NOMO-1 treated with DMSO at 0.1 percent for 48 hours (cell line): ENCODE measurements around the gene FOXB1.
A peak's percentile ranks its signal among the peaks of the same experiment; 100 is the strongest.

Experiments
- DNase-seq: peaks from one replicate; lab custom pipeline; 2025; ENCODE audit not compliant: unreplicated experiment; lab: John Stamatoyannopoulos, UW

FOXB1 gene

DNA sequence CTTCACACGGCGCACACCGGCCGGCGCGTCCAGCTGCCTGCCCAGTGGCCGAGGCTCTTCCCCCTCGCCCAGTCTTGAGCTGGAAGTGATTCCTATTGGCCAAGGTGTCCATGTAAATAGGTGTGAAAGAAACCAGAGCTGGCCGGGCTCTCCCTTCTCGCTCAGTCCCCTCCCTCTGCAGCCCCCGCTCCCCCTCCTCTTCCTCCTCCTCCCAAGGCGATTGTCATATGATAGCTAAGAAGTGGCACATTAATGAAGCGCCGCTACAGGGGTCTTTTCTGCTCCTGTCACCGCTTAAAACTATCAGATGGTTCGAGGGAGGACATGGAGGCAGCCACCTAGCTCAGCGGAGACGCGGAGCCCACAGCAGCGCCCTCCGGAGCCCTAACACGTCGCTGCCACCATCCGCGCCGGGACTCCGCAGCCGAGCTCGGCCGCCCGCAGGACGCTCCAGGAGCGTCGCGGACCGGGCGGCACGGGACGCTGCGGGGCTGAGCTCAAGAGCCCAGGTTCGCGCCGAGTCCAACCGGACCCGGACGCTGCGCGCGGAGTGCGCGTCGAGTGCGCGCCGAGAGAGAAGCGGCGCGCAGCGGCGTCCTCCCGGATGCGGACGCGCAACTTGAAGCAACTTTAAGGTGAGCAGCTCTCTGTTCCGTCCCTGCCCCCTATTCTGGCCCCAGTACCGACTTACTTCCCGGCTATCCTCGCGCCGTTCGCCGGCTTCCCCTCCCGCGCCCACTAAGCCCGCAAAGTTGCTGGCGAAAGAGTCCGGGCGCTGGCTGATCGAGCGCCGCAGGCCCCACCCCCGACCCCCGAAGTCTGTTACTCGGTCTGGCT, at the start of gene FOXB1:
Gene FOXB1 (plus strand): TSS at position 303 of the 837 bp plus-strand sequence. CDS start 653 bp downstream, outside the sequence.
- DNase-seq, result no peak

DNA sequence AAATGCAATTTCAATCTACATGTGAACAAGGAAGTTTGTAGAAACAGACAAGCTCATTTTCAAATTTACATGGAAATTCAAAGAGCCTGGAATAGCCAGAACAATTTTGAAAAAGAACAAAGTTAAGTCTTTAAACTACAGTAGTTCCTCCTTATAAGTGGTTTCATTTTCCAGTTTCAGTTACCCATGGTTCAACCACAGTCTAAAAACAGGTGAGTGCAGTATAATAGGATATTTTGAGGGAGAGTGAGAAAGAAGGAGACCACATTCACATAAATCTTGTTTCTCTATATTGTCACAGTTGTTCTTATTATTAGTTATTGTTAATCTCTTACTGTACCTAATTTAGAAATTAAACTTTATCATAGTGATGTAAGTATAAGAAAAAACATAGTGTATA, 45.8 kb upstream of the FOXB1 start:
- no peak for DNase-seq

DNA sequence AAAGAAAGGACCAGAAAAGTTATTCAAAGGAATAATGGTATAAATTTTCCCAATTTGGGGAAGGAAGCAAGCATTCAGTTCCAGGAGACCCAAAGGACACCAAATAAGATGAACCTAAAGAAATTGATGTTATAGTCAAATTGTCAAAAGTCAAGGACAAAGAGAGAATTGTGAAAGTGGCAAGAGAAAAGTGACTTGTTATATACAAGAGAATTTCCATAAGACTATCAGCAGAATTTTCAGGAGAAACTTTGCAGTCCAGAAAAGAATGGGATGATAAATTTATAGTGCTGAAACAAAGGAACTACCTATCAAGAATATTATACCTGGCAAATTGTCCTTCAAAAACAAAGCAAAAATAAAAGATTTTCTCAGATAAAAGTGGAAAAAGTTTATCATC, 43.8 kb upstream of the FOXB1 start:
- no peak for DNase-seq

DNA sequence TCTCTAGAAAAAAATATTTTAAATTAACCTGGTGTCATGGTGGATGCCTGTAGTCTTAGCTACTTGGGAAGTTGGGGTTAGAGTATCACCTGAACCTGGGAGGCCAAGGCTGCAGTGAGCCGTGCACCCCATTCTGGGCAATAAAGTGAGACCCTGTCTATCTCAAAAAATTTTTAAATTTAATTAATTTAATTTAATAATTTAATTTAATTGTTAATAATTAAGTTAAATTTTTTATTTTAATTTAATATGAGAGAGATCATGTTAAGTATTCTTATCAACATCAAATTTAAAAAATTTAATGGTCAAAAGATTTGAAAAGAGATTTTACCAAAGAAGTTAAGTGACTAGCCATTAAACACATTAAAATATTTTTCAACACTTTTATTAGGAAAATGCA, 40.8 kb upstream of the FOXB1 start:
- DNase-seq, result no peak

DNA sequence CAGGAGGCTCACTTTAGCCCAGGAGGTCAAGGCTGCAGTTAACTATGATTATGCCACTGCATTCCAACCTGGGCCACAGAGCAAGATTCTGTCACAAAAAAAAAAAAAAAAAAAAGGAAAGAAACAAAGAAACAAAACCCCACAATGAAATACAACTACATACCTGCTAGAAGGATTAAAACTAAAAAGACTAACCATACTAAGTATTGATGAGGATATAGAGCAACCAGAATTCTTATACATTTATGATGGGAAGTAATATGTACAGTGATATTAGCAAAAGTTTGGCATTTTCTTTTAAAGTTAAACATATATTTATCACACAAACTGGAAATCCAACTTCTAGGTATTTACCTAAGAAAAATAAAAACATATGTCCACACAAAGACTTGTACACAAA, 40.2 kb upstream of the FOXB1 start:
- DNase-seq, result no peak

DNA sequence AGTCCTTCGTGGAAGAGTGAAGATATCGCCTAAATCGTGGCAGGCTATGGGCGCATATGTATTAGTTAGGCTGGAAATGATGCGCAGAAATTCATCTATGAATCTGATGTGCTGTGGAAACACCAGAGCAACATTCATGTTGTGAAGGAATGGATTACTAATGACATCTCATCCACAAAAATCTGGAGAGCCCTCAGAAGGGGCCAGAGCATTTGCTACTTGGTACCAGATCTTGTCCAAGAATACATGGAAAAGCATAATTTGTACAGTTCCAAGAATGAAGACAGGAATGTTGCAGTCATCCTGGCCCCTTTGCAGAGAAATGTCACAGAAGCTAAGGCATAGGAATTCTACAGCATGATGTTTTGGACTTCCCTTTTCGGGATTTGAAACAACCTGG, 38.4 kb upstream of the FOXB1 start:
- DNase-seq, result no peak

DNA sequence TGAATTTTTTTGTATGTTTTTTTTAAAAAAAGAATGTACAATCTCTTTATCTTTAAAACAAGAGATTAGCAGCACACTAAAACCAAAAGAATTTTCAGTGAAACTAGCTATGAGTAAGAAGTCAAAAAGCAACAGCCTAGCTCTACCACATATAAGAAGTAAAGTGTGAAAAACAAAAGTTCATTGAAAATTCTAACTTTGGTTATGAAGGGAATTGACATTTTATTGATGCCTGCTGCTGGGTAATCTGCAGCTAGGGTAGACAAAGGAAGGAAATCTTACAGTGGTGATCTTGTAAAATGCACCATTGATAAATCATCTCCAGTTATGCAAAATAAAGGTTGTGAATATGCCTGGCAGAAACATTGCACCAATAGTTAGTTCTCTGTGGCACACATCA, 37.8 kb upstream of the FOXB1 start:
- no peak for DNase-seq

DNA sequence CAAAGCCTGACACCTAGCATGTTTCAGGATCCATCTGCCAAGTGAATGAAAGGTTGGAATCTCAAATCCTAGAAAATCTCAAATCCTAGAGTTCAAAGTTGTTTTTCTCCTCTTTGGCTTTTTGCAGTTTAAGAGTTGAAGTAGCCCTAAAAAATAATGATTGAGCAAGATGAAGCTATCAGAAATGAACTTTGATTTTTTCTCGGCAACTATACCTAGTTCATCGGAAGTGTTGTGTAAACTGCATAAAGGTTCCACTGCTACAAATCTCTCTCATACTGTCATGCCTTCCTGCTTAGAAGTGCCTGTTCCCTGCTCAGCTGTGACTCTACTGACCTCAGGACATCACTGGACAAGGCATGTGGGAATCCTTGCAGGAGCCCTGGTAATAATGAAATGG, 35.8 kb upstream of the FOXB1 start:
- no peak for DNase-seq

DNA sequence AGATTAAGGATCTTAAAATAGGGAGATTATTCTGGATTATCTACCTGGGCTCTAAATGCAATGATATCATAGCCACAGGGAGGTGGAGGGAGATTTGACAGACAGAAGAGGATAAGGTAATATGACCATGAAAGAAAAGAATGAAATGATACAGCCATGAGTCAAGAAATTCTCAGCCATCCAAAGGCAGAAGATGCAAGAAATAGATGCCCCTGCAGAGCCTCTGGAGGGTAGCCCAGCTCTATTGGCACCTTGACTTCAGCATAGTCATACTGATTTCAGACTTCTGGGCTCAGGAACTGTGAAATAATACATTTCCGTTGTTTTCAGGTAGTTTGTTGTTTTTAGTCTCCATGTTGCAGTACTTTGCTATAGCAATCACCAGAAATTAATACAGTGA, 31.9 kb upstream of the FOXB1 start:
- DNase-seq, result no peak

DNA sequence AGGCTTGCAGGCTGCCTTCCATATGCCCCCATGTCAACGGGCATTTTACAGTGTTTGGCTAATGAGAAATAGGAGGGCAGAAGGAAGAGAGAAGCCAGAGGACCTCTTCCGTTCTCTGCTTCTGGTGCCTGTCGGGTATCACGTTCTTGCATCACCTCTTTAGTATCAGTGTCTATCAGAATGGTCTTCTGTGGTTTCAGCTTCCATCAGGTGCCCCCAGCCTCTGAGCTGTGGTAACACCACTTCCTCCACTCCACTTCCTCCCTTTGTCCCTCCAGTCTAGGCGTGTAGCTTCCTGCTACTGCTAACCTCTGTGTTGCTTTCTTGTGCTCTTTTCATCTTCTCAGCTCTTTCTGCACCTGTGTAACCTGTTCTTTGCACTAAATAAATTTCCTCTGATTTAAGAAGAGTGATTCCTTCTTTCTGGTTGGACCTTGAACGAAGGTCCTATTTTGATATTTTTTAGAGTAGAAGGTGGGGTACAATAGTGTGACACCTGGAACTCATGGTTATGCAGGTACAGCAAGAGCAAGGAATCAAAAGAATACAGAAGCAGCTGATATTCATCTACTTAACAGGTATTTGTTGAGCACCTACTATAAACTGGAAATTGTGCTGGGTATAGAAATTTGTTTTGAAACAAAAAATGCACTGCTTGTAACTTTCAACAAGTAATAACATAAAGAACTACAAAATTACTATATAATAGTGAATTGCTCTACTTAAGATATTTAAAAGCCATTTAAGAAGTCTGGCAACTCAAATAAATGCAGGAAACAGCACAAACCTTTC, 27.4 kb upstream of the FOXB1 start:
- peak; percentile 96 for DNase-seq

DNA sequence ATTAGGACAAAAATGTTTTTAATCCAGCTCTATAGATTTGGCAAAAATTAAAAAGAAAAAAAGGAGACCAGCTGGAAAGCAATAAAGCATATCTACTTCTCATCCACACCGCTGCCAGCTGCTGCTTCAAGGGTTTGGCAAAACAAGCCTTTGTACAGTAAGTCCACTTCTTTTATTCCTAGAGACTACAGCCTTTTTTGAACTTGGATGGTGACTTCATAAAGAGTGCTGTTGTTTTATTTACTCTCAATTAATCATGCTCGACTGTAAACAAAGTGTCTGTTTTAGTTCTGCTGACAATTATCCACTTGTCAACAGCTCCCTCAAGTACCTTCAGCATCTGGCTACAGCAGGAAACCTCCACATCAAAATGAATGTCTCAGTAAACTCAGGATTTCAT, 12.3 kb upstream of the FOXB1 start:
- no peak for DNase-seq

DNA sequence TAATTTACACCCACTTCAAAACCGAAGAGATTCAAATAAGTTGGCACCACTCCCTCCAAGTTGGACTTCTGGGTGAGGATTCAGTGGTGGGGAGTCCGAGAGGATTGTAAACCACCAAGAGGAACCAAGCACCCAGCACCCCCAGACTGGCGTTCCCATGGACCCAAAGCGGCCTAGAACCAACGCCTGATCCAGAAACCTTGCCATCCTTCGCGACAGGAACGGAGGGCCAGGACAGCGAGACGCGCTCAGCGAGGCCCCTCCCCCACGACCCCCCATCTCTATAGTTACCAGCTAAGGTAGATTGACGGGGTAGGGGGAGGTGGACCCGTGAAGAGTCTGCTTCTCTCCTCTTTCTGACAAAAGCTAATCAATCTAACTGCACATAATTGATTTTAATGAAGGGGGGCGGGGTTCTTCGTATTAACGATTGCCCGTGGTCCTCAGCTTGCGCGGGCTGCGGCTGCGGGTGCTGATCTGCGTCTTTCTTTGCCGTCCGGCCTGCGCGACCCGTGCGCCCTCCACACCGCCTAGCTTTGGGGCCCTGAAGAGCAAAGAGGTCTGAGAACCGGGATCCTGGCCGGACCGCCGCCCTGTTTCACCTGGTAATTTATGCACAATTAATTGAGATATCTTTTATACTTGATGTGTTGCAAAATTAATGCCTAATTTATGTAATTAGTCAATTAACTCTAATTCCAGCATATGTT, 10.9 kb upstream of the FOXB1 start:
- DNase-seq, result no peak

DNA sequence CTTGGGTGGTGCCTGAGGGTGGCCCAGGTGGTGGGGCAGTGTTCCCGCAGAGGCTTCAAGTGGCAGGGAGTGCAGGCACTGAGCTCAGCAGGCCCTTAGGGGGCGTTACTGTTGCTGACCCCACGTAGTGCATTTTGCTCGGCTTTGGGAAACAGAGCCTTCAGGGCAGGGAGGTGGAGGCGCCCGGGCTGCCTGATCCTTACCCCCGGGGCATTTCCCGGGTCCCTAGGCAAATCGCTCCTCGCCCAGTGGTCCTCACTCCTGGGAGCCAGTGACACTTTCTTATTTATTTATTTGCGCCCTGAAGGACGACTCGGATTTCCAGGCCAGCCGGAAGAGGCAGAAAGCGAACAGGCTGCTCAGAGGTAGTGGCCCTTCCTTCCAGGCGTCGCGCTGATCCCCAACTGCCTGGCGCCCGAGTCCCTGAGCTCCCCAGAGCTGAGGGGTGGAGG, 10.1 kb upstream of the FOXB1 start:
- DNase-seq, result no peak

DNA sequence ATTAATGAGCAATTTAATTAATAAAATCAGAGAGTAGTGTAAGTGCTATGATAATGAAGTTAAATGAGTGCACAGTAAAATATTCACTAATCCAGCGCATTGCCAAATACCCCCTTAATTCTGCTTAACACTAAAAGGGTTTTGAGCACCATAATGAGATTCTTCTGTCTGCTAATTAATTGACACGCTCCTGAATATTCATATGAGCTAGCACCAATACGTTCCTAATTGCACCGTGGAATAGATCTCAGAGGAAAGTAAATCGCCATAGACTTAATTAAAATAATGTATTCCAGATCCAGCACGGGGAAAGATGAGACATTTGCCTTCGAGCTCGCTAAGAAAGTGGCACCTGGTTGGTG, 9.6 kb upstream of the FOXB1 start:
- DNase-seq, result no peak

DNA sequence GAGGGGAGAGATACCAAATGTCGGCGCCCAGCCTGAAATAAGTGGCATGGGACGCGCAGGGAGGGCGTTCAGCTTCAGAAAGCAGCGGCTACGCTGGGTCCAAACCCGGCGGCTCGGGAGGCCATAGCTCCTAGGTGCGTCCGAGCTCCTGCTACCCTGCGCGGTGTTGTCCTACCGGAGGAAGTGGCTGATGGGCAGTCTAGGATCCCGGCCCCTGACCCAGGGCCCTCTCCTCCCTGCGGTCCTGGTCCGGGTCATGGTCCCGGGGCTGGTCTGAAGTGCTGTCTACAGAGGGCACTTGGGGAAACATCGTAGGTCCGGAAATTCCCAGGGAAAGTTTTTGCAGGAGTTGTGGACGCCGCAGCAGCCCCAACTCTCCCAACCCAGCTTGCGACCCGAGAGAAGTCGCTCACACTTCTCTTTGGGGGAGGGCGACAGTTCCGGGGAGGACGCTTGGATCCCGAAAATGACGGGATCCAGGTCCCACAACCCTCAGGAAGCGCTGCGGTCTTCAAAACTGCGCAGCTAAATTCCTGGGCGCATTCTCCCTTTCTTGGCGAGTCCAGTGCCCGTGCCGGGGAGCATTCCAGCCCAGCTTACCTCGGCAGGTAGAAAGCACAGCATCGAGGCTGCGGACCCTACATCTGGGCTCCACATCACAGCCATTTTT, 9.1 kb upstream of the FOXB1 start:
- DNase-seq, result no peak

DNA sequence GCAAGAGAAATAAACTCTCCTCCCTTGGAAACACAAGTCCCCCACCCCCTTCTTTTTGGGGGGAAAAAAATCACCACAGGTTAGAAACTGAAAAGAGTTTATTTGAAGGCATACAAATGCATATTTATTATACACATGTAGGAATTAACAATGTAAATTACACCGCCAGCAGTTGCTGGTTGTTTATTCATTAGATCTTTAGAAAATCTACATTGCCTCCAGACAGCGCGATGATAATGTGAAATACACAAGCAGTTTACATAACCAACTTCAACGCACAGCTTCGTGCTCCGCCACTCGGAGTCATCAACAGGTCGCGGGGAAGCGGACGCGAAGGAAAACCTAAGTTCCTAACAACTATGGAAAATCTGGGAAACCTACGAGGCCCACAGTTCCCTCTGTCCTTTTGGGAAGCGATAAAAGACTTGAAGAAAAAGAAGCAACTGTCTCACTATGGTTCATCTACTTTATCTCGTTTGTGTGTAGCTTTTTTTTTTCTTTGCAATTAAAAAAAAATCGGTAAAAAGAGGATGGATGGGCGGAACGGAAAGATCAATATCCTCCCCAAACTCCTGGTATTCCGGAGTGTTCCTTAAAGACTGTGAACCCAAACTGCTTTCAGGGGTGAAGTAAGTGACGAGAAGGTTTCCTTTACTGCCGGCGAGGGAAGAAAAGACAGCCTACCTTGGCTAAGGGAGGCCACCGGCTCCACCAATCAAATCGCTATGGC, 8.4 kb upstream of the FOXB1 start:
- DNase-seq, result no peak

DNA sequence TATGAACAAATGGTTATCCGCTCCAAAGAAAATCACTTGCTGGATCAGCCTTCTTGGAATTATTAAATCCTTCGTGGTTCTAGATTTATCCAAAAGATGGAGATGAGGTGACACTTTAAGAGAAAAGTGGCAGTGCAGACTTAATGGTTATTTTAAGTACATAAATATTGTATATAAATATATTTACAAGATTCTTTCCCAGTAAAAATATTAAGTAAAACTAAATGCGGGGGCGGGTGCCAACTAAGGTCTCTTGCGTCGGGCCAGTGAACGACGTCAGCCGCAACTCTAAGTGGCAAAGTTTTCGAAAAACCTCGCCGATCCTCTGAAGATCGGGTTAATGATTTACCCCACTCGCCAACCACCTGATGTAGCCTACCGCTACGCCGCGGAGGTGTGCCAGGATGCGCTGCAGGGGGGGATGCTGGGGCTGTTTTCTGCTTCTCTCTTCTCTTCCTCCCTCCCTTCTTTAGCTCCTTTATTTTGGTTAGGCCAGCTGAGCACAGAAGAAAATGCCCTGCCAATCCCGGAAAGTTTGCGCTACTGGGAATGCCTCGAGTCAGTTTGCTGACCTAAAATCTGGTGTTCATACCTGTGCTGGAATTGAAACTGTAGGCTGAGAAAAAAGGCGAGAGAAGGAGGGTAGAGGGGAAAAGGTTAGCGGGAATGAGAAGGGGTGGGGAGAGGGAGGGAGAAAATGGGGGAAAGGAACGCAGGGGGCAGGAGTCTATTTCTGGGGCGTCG, 7.6 kb upstream of the FOXB1 start:
- DNase-seq, result no peak

DNA sequence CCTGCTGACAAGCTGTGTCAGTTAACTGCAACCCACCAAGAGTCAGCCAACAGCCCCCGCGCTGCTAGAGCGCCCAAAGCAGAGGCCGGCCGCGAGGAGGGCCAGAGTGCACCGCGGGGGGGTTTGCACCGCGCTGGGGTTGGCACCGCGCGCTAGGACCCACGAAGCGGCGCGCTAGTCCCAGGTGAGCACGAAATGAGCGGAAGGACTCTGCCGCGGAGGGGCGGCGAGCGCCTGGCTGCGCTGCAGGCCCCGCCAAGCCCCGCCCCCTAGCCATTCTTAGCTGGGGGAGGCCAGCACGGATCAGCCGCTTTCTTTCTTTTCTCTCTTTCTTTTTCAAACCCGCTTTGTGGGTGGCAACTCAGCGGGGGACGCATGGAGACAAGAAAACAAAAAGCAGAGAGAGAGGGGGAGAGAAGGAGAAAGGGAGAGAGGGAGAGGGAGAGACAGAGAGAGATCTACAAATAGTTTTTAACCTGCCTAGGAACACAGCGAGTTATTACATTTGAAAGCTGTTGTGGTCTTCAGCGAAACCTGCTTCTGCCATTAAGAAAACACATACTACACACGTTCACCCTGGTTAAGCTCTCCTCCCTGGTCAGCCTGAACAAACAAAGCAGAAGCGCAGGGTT, 6.9 kb upstream of the FOXB1 start:
- no peak for DNase-seq

DNA sequence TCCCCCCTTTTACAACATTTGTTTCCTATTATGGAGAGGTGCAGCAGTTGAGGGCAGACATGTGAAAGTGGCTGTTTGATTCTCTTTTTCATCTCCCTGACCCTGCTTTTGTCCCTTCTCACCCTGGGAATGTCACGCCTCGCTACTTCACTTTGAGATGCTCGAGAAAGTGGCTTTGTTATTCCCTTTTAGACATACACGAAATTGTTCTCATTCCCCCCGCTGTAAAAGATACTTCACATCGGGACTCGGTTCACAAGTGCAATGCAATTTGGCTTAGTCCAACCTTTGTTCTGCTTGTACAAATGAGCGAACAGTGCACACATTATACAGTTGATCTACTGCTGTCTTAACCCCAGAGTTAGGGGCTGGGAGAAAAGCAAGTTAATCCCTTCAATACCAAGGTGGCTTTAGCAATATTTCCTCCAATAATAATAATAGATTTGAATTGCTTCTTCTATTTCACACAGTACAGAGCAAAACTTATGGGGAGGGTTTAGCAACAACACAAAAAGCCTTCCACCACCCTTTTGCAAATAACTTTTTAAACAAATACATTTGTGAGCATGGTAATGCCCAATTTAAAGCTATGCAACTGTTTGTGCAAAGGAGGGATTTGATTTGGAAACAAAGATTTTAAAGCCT, 5.7 kb upstream of the FOXB1 start:
- DNase-seq, result no peak
